B cell (primary cell): Measurements from ENCODE around the gene RALGAPA2. TPM values are rescaled to one million over a fixed set of nuclear protein-coding genes. Genes with fewer than 3 reads are reported as not detected.

Source experiments
- ATAC-seq: fragments of 200-7000 bp; cut with Tn5 transposase; one replicate; pipeline ENCODE4 v1.10.0; 2021; ENCODE audit warnings: low read depth, mild to moderate bottlenecking, moderate number of reproducible peaks, moderate library complexity
- CTCF ChIA-PET: fragments of 350-600 bp; sonication (Branson Sonifier 250); formaldehyde crosslinking; loops from one replicate; lab custom pipeline; 2021; ENCODE audit warnings: antibody characterized with exemption, inconsistent platforms; lab: Charles Lee
- POLR2A ChIA-PET: fragments of 350-600 bp; sonication (Branson Sonifier 250); formaldehyde crosslinking; loops from one replicate; lab custom pipeline; 2021; ENCODE audit warnings: antibody characterized with exemption; lab: Charles Lee
- DNase-seq: peaks from one replicate; pipeline ENCODE4 v3.0.0; 2013
- H2AFZ ChIP-seq: 2 replicates; pipeline ENCODE4 v1.6.1; 2012; ENCODE audit warnings: mild to moderate bottlenecking, low read depth, low read length; ENCODE audit not compliant: insufficient read depth, poor library complexity, severe bottlenecking
- H3K27ac ChIP-seq, 2 donors: 1 replicate in 1 of 2; 2 replicates in 1 of 2; pipeline ENCODE4 v1.5.1; 2012 to 2013; ENCODE audit warnings: low read length in 2 of 2, mild to moderate bottlenecking in 2 of 2, moderate library complexity in 1 of 2
- H3K27me3 ChIP-seq, 4 experiments: fragments of 200-600 bp in 1 of 4; sonication (generic) in 1 of 4; replicated peaks in 1 of 4; 1 replicate in 2 of 4; 2 replicates in 2 of 4; pipeline versions ENCODE4 v1.6.1 to v1.7.0; 2013 to 2016; ENCODE audit warnings: low read length in 3 of 4, mild to moderate bottlenecking in 2 of 4, mixed read lengths in 1 of 4, moderate library complexity in 1 of 4; ENCODE audit not compliant: insufficient read depth in 4 of 4, control insufficient read depth in 3 of 4; ENCODE audit errors: control extremely low read depth in 1 of 4
- H3K36me3 ChIP-seq, 2 experiments: replicated peaks in 1 of 2; 1 replicate in 1 of 2; 2 replicates in 1 of 2; pipeline versions ENCODE4 v1.6.1 to v1.7.1; 2013; ENCODE audit warnings: low read length in 1 of 2; ENCODE audit not compliant: insufficient read depth in 2 of 2, control insufficient read depth in 1 of 2; ENCODE audit errors: control extremely low read depth in 1 of 2, extremely low read depth in 1 of 2
- H3K4me1 ChIP-seq, 2 donors: fragments of 200-600 bp in 1 of 2; sonication (generic) in 1 of 2; 1 replicate in 1 of 2; 2 replicates in 1 of 2; pipeline versions ENCODE4 v1.5.1 to v1.6.1; 2013 to 2017; ENCODE audit warnings: low read length in 2 of 2; ENCODE audit not compliant: control insufficient read depth in 2 of 2, insufficient read depth in 2 of 2
- H3K4me2 ChIP-seq: replicated peaks from 2 replicates; pipeline ENCODE3; 2012; ENCODE audit warnings: mild to moderate bottlenecking, low read depth, low read length; ENCODE audit not compliant: poor library complexity, severe bottlenecking
- H3K4me3 ChIP-seq, 5 experiments: fragments of 200-600 bp in 1 of 5; sonication (generic) in 1 of 5; 1 replicate in 3 of 5; 2 replicates in 2 of 5; pipeline versions ENCODE4 v1.5.1 to v1.7.0; 2011 to 2016; ENCODE audit warnings: low read length in 4 of 5, mild to moderate bottlenecking in 4 of 5, low read depth in 2 of 5, control low read depth in 1 of 5, moderate library complexity in 1 of 5; ENCODE audit not compliant: insufficient read depth in 1 of 5; ENCODE audit errors: control extremely low read depth in 1 of 5, extremely low read depth in 1 of 5
- H3K79me2 ChIP-seq: fragments of 200-600 bp; sonication (generic); one replicate; pipeline ENCODE4 v1.6.0; 2016; ENCODE audit warnings: low read length; ENCODE audit not compliant: control insufficient read depth, insufficient read depth
- H3K9ac ChIP-seq: fragments of 200-600 bp; sonication (generic); 2 replicates; pipeline ENCODE4 v1.6.1; 2017; ENCODE audit warnings: mild to moderate bottlenecking, low read length, moderate library complexity
- H3K9me3 ChIP-seq, 3 donors: one replicate each; pipeline versions ENCODE4 v1.6.1 to v1.7.1; 2013; ENCODE audit warnings: low read length in 2 of 3; ENCODE audit not compliant: control insufficient read depth in 2 of 3, insufficient read depth in 1 of 3; ENCODE audit errors: control extremely low read depth in 1 of 3
- H4K20me1 ChIP-seq: 2 replicates; pipeline ENCODE4 v1.6.0; 2012; ENCODE audit warnings: mild to moderate bottlenecking, low read length; ENCODE audit not compliant: insufficient read depth, control insufficient read depth, poor library complexity, severe bottlenecking
- H3K27ac Mint-ChIP-seq: one replicate; pipeline ENCODE4 v1.8.0; 2021; ENCODE audit warnings: mixed read lengths
- H3K27me3 Mint-ChIP-seq: one replicate; pipeline ENCODE4 v1.8.0; 2021; ENCODE audit warnings: mixed read lengths
- H3K4me1 Mint-ChIP-seq: one replicate; pipeline ENCODE4 v1.8.0; 2021; ENCODE audit warnings: mixed read lengths
- H3K4me3 Mint-ChIP-seq: one replicate; pipeline ENCODE4 v1.8.0; 2021; ENCODE audit warnings: mixed read lengths
- H3K9me3 Mint-ChIP-seq: one replicate; pipeline ENCODE4 v1.8.0; 2022; ENCODE audit warnings: mixed read lengths; ENCODE audit not compliant: insufficient read depth
- CTCF ChIP-seq: fragments of 200-600 bp; IDR thresholded peaks from one replicate; pipeline ENCODE4 v1.8.0; 2022; ENCODE audit warnings: antibody characterized with exemption, mild to moderate bottlenecking
- EZH2 ChIP-seq: IDR thresholded peaks from 2 replicates; pipeline ENCODE4 v1.6.1; 2012; ENCODE audit warnings: borderline replicate concordance, low read depth, mild to moderate bottlenecking, moderate library complexity, low read length; ENCODE audit not compliant: insufficient read depth, poor library complexity, severe bottlenecking
- WGBS: methylation state at CpG from one replicate; pipeline ENCODE4 v1.1.5; 2013; ENCODE audit warnings: missing lambda C conversion rate; ENCODE audit not compliant: insufficient coverage; 5-methylcytosine and 5-hydroxymethylcytosine counted together
- intact Hi-C: fragments of 100-400 bp; cut with micrococcal nuclease; formaldehyde crosslinking; loops from one replicate; pipeline ENCODE4 v1.10.0; 2022
- polyA plus RNA-seq: library from polyadenylated mRNA; depleted of rRNA; stranded (reverse); fragments of >200 nt; gene quantifications from 2 replicates; pipeline ENCODE4 v1.2.3, GENCODE V29; 2012
- total RNA-seq, 2 donors: library from RNA; stranded (reverse); fragments of 120-200 nt in 1 of 2; gene quantifications; 1 replicate in 1 of 2; 2 replicates in 1 of 2; pipeline versions ENCODE4 v1.2.3 to v1.2.4, GENCODE V29; 2013 to 2022

Gene RALGAPA2
- total and polyA plus RNA-seq, 2 donors (not counting 1 experiment from before 2014, with no cell fraction given), result 6.4 to 33.1 TPM

GRCh38 chr20:20398123-20398522 lies 314.3 kb downstream of the RALGAPA2 start:
- Mint-ChIP-seq H3K4me3 (no peak overlapping the region), H3K27ac (no peak overlapping the region), H3K9me3 (no peaks in the 10 kb centered on the region), H3K4me1 (no peaks in the 10 kb centered on the region), H3K27me3 (no peaks in the 10 kb centered on the region)
- Histone ChIP-seq H3K36me3 (peaks cover 0 to 3% of the 10 kb centered on the region in 2 experiments), H3K4me1 (no peaks in the 10 kb centered on the region), H3K79me2 (no peaks in the 10 kb centered on the region), H3K27me3 (no peaks in the 10 kb centered on the region), H2AFZ (no peak overlapping the region), H3K9me3 (no peaks in the 10 kb centered on the region), H3K4me2 (no peak overlapping the region), H3K27ac (no peak overlapping the region), H3K4me3 (no peak overlapping the region), H4K20me1 (no peaks in the 10 kb centered on the region), H3K9ac (no peak overlapping the region)
- ChIA-PET POLR2A (no interaction called here), CTCF (no interaction called here)
- no peak for TF ChIP-seq EZH2
- no peak for TF ChIP-seq CTCF
- intact Hi-C loops, result no loop called here
- ATAC-seq (no peak), DNase-seq (no peak)
- WGBS, result 94% methylated on average over 6 of the region's 7 CpGs

GRCh38 chr20:20396794-20397193 lies 315.6 kb downstream of the RALGAPA2 start:
- TF ChIP-seq CTCF, result no peak
- no peak for TF ChIP-seq EZH2
- Mint-ChIP-seq H3K4me1 (no peaks in the 10 kb centered on the region), H3K27ac (no peak overlapping the region), H3K4me3 (no peak overlapping the region), H3K27me3 (no peaks in the 10 kb centered on the region), H3K9me3 (no peaks in the 10 kb centered on the region)
- Histone ChIP-seq H3K36me3 (peaks cover 0 to 10% of the 10 kb centered on the region in 2 experiments), H3K79me2 (no peaks in the 10 kb centered on the region), H3K9ac (no peak overlapping the region), H3K4me2 (no peak overlapping the region), H3K27me3 (no peaks in the 10 kb centered on the region), H3K4me3 (no peak overlapping the region), H3K27ac (no peak overlapping the region), H3K4me1 (no peaks in the 10 kb centered on the region), H2AFZ (no peak overlapping the region), H3K9me3 (no peaks in the 10 kb centered on the region), H4K20me1 (no peaks in the 10 kb centered on the region)
- ChIA-PET CTCF (no interaction called here), POLR2A (no interaction called here)
- DNase-seq, result no peak
- WGBS, result 100% methylated on average over 1 of the region's 3 CpGs
- ATAC-seq, result no peak
- intact Hi-C loops, result no loop called here
